ENCODE measurements around the gene SCT. TPM values are rescaled to one million over a fixed set of nuclear protein-coding genes. Genes with fewer than 3 reads are reported as not detected.

SCT gene
- total RNA-seq, 2 experiments from 2014 or later, result not detected

- H3K27me3 Mint-ChIP-seq, result no peaks in the 10 kb centered on the region
- no peak for TF ChIP-seq CTCF (IDR thresholded peaks at IDR 0.05)
- peaks cover 20% of the 10 kb centered on the region for H3K36me3 Mint-ChIP-seq (ENCODE audit: low read depth)
- DNase-seq (no peak), ATAC-seq (ENCODE audit: poor library complexity) (no peak)
- ChIA-PET CTCF (interaction anchor here (0.6 kb wide), 1 partner anchor 13 kb away, joined by 3 read pairs; no protein-coding TSS in a partner anchor), POLR2A (interaction anchor here (1.0 kb wide), 1 partner anchor 38 kb away, joined by 3 read pairs; the partner anchor contains the start of genes DEAF1 and TMEM80)
- Histone ChIP-seq H3K4me1 (ENCODE audit: insufficient read depth, low read length) (no peaks in the 10 kb centered on the region), H3K27me3 (ENCODE audit: control insufficient read depth in 1 of 2, insufficient read depth in 2 of 2, low read length in 2 of 2) (no peaks in the 10 kb centered on the region), H3K9me3 (ENCODE audit: control insufficient read depth in 1 of 2, insufficient read depth in 1 of 2, low read length in 2 of 2) (no peaks in the 10 kb centered on the region), H3K4me3 (ENCODE audit: low read length) (no peak overlapping the region), H3K27ac (ENCODE audit: low read depth in 1 of 2, low read length in 2 of 2) (no peak overlapping the region), H3K36me3 (ENCODE audit: insufficient read depth, low read length) (peaks cover 39% of the 10 kb centered on the region)
- H3K4me3 Mint-ChIP-seq, result no peak overlapping the region
- H3K27ac Mint-ChIP-seq, result no peak overlapping the region
- intact Hi-C loops (cut with DNase I, micrococcal nuclease), result no loop called here
- no peaks in the 10 kb centered on the region for H3K9me3 Mint-ChIP-seq
- no peaks in the 10 kb centered on the region for H3K4me1 Mint-ChIP-seq (ENCODE audit: low read depth)
Observed at GRCh38 chr11:657691-658126, 30.7 kb upstream of the SCT start.

- no peak for TF ChIP-seq CTCF (IDR thresholded peaks at IDR 0.05)
- ChIA-PET POLR2A (interaction anchor here (1.0 kb wide), 1 partner anchor 38 kb away, joined by 3 read pairs; the partner anchor contains the start of genes DEAF1 and TMEM80), CTCF (interaction anchor here (1.1 kb wide), 1 partner anchor 44 kb away, joined by 3 read pairs; no protein-coding TSS in a partner anchor)
- H3K27me3 Mint-ChIP-seq, result no peaks in the 10 kb centered on the region
- Histone ChIP-seq H3K36me3 (ENCODE audit: insufficient read depth, low read length) (peaks cover 39% of the 10 kb centered on the region), H3K27me3 (ENCODE audit: control insufficient read depth in 1 of 2, insufficient read depth in 2 of 2, low read length in 2 of 2) (no peaks in the 10 kb centered on the region), H3K4me3 (ENCODE audit: low read length) (no peak overlapping the region), H3K9me3 (ENCODE audit: control insufficient read depth in 1 of 2, insufficient read depth in 1 of 2, low read length in 2 of 2) (no peaks in the 10 kb centered on the region), H3K27ac (ENCODE audit: low read depth in 1 of 2, low read length in 2 of 2) (no peak overlapping the region), H3K4me1 (ENCODE audit: insufficient read depth, low read length) (no peaks in the 10 kb centered on the region)
- H3K36me3 Mint-ChIP-seq (ENCODE audit: low read depth), result peaks cover 22% of the 10 kb centered on the region
- no peaks in the 10 kb centered on the region for H3K9me3 Mint-ChIP-seq
- DNase-seq, result no peak
- H3K4me1 Mint-ChIP-seq (ENCODE audit: low read depth), result no peaks in the 10 kb centered on the region
- H3K27ac Mint-ChIP-seq, result no peak overlapping the region
- intact Hi-C loops (cut with DNase I, micrococcal nuclease), result no loop called here
- H3K4me3 Mint-ChIP-seq, result no peak overlapping the region
- no peak for ATAC-seq (ENCODE audit: poor library complexity)
Observed at GRCh38 chr11:656866-657265, 29.9 kb upstream of the SCT start.

- CTCF ChIA-PET, result interaction anchor here (1.1 kb wide), 1 partner anchor 44 kb away, joined by 3 read pairs; no protein-coding TSS in a partner anchor
- no peak for DNase-seq
- Mint-ChIP-seq H3K9me3 (no peaks in the 10 kb centered on the region), H3K36me3 (ENCODE audit: low read depth) (peaks cover 27% of the 10 kb centered on the region), H3K27ac (no peak overlapping the region), H3K4me3 (no peak overlapping the region), H3K4me1 (ENCODE audit: low read depth) (no peaks in the 10 kb centered on the region), H3K27me3 (no peaks in the 10 kb centered on the region)
- intact Hi-C loops (cut with DNase I, micrococcal nuclease), result no loop called here
- peaks cover 39% of the 10 kb centered on the region for H3K36me3 ChIP-seq (ENCODE audit: insufficient read depth, low read length)
- no peaks in the 10 kb centered on the region for H3K9me3 ChIP-seq (ENCODE audit: control insufficient read depth in 1 of 2, insufficient read depth in 1 of 2, low read length in 2 of 2)
- no peak overlapping the region for H3K4me3 ChIP-seq (ENCODE audit: low read length)
- ATAC-seq (ENCODE audit: poor library complexity), result no peak
- H3K27ac ChIP-seq (ENCODE audit: low read depth in 1 of 2, low read length in 2 of 2), result no peak overlapping the region
- POLR2A ChIA-PET, result no interaction called here
- H3K27me3 ChIP-seq (ENCODE audit: control insufficient read depth in 1 of 2, insufficient read depth in 2 of 2, low read length in 2 of 2), result no peaks in the 10 kb centered on the region
- TF ChIP-seq CTCF (IDR thresholded peaks at IDR 0.05), result no peak
- no peaks in the 10 kb centered on the region for H3K4me1 ChIP-seq (ENCODE audit: insufficient read depth, low read length)
Observed at GRCh38 chr11:656426-656825, 29.4 kb upstream of the SCT start.

All from CD4-positive, alpha-beta T cell (primary cell).